ENCODE measurements around the gene VMO1.

VMO1 gene

DNA sequence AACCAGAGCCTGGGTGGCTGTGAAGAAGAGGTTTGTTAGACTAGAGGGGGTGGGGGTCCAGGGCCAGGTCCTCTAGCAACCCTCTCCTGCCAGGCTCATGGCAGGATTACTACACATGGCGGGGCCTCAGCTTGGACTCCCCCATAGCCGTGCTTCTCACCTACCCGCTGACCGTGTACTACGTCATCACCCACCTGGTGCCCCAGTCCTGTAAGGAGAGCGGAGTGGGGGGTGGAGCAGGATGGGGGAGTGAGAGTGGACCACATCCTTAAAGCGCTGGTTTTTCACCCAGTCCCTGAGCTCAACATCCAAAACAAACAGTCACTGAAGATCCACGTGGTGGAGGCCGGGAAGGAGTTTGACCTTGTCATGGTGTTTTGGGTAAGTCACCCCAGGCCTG is 42.3 kb downstream of the VMO1 start:
- no peaks in the 10 kb centered on the region for H3K9me3 ChIP-seq (ENCODE audit: control insufficient read depth in 1 of 2, low read length in 2 of 2)
- no peak overlapping the region for H3K9ac ChIP-seq (ENCODE audit: low read depth in 1 of 2, low read length in 2 of 2)
- H3K4me3 ChIP-seq (ENCODE audit: low read depth in 1 of 2, low read length in 2 of 2): no peak overlapping the region
- H3K4me1 ChIP-seq (ENCODE audit: control insufficient read depth in 1 of 2, insufficient read depth in 2 of 2, low read length in 2 of 2): peaks cover 0 to 8% of the 10 kb centered on the region in 2 donors
- H3K36me3 ChIP-seq (ENCODE audit: control insufficient read depth in 1 of 2, insufficient read depth in 2 of 2, low read length in 2 of 2): no peaks in the 10 kb centered on the region
- H3K27ac ChIP-seq (ENCODE audit: low read depth, low read length): no peak overlapping the region
- H3K27me3 ChIP-seq (ENCODE audit: control insufficient read depth in 1 of 2, insufficient read depth in 2 of 2, low read length in 2 of 2): peaks cover 3 to 4% of the 10 kb centered on the region in 2 donors

DNA sequence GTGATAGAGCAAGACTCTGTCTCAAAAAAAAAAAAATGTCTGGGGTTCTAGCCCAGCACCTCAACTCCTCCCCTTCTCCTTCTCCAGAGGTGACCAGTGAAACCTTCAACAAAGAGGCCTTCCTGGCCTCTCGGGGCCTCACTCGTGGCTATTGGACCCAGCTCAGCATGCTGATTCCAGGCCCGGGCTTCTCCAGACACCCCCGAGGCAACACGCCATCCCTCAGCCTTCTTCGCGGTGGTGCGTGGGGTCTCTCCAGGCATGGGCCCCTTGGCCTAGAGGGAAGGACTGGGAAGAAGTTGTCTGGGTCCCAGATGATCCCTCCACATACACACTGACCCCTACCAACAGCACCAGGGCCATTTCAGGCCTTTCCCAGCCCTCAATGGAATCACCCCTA is 42.9 kb downstream of the VMO1 start:
- peaks cover 0 to 4% of the 10 kb centered on the region in 2 donors for H3K27me3 ChIP-seq (ENCODE audit: control insufficient read depth in 1 of 2, insufficient read depth in 2 of 2, low read length in 2 of 2)
- no peak overlapping the region for H3K27ac ChIP-seq (ENCODE audit: low read depth, low read length)
- no peak overlapping the region for H3K9ac ChIP-seq (ENCODE audit: low read depth in 1 of 2, low read length in 2 of 2)
- H3K36me3 ChIP-seq (ENCODE audit: control insufficient read depth in 1 of 2, insufficient read depth in 2 of 2, low read length in 2 of 2): no peaks in the 10 kb centered on the region
- no peak overlapping the region for H3K4me3 ChIP-seq (ENCODE audit: low read depth in 1 of 2, low read length in 2 of 2)
- H3K9me3 ChIP-seq (ENCODE audit: control insufficient read depth in 1 of 2, low read length in 2 of 2): no peaks in the 10 kb centered on the region
- peaks cover 0 to 15% of the 10 kb centered on the region in 2 donors for H3K4me1 ChIP-seq (ENCODE audit: control insufficient read depth in 1 of 2, insufficient read depth in 2 of 2, low read length in 2 of 2)

DNA sequence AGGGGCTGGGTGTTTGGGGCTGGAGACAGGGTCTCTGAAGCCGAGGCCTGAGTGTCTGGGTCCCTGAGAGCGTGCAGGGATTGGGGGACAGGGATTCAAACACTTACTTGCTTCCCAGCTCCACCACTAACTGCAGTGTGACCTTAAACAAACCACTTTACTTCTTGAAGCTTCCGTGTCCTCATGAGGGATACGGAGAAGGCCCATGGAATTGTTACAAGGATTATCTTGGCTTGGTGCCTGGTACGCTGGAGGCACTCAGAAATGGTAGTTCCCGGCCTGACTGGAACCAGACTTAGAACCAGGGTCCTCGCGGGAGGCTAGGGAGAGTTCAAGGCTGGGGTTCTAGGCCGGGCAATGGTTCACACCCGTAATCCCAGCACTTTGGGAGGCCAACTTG is 43.5 kb downstream of the VMO1 start:
- no peak overlapping the region for H3K4me3 ChIP-seq (ENCODE audit: low read depth in 1 of 2, low read length in 2 of 2)
- H3K9ac ChIP-seq (ENCODE audit: low read depth in 1 of 2, low read length in 2 of 2): no peak overlapping the region
- H3K36me3 ChIP-seq (ENCODE audit: control insufficient read depth in 1 of 2, insufficient read depth in 2 of 2, low read length in 2 of 2): no peaks in the 10 kb centered on the region
- H3K4me1 ChIP-seq (ENCODE audit: control insufficient read depth in 1 of 2, insufficient read depth in 2 of 2, low read length in 2 of 2): peaks cover 0 to 18% of the 10 kb centered on the region in 2 donors
- H3K9me3 ChIP-seq (ENCODE audit: control insufficient read depth in 1 of 2, low read length in 2 of 2): no peaks in the 10 kb centered on the region
- peaks cover 0 to 4% of the 10 kb centered on the region in 2 donors for H3K27me3 ChIP-seq (ENCODE audit: control insufficient read depth in 1 of 2, insufficient read depth in 2 of 2, low read length in 2 of 2)
- H3K27ac ChIP-seq (ENCODE audit: low read depth, low read length): no peak overlapping the region

DNA sequence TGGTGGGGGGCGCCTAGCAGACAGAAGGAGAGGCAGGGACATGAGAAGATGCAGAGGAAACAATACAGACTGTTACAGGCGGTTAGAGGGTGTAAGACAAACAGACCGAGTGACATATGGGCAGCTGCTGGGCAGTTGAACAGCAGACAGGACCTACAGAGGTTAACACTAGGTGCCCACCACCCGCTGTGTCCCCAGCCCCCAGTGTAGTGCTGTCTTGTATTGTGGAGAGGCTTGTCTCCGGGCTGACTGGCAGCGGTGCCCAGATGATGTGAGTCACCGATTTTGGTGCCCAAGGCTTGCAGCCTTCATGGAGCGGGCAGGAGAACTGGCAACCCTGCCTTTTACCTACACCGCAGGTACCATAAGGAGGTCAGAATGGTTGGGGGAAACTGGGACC is 44.0 kb downstream of the VMO1 start:
- H3K4me3 ChIP-seq (ENCODE audit: low read depth in 1 of 2, low read length in 2 of 2): no peak overlapping the region
- no peaks in the 10 kb centered on the region for H3K9me3 ChIP-seq (ENCODE audit: control insufficient read depth in 1 of 2, low read length in 2 of 2)

DNA sequence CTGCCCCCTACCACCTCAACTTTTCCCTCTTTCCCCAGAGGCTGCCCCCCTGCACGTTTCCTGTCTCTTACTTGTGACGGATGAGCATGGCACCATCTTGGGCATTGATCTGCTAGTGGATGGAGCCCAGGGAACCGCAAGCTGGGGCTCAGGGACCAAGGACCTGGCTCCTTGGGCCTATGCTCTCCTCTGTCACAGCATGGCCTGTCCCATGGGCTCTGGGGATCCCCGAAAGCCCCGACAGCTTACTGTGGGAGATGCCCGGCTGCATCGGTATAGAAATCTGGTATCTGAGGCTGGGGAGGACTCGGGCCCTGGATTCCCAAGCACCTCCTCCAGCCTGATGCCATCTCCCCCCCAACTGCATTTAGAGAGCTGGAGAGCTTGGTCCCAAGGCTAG is 44.6 kb downstream of the VMO1 start:
- Histone ChIP-seq H3K27ac (ENCODE audit: low read depth, low read length) (no peak overlapping the region), H3K27me3 (ENCODE audit: control insufficient read depth in 1 of 2, insufficient read depth in 2 of 2, low read length in 2 of 2) (peaks cover 0 to 4% of the 10 kb centered on the region in 2 donors), H3K9me3 (ENCODE audit: control insufficient read depth in 1 of 2, low read length in 2 of 2) (no peaks in the 10 kb centered on the region), H3K4me3 (ENCODE audit: low read depth in 1 of 2, low read length in 2 of 2) (no peak overlapping the region), H3K36me3 (ENCODE audit: control insufficient read depth in 1 of 2, insufficient read depth in 2 of 2, low read length in 2 of 2) (no peaks in the 10 kb centered on the region), H3K4me1 (ENCODE audit: control insufficient read depth in 1 of 2, insufficient read depth in 2 of 2, low read length in 2 of 2) (peaks cover 0 to 18% of the 10 kb centered on the region in 2 donors), H3K9ac (ENCODE audit: low read depth in 1 of 2, low read length in 2 of 2) (no peak overlapping the region)

More for the DNA sequence above, 44.0 kb downstream of the VMO1 start:
- Histone ChIP-seq H3K27me3 (ENCODE audit: control insufficient read depth in 1 of 2, insufficient read depth in 2 of 2, low read length in 2 of 2) (peaks cover 0 to 4% of the 10 kb centered on the region in 2 donors), H3K9ac (ENCODE audit: low read depth in 1 of 2, low read length in 2 of 2) (no peak overlapping the region), H3K36me3 (ENCODE audit: control insufficient read depth in 1 of 2, insufficient read depth in 2 of 2, low read length in 2 of 2) (no peaks in the 10 kb centered on the region), H3K4me1 (ENCODE audit: control insufficient read depth in 1 of 2, insufficient read depth in 2 of 2, low read length in 2 of 2) (peaks cover 0 to 18% of the 10 kb centered on the region in 2 donors), H3K27ac (ENCODE audit: low read depth, low read length) (no peak overlapping the region)

DNA sequence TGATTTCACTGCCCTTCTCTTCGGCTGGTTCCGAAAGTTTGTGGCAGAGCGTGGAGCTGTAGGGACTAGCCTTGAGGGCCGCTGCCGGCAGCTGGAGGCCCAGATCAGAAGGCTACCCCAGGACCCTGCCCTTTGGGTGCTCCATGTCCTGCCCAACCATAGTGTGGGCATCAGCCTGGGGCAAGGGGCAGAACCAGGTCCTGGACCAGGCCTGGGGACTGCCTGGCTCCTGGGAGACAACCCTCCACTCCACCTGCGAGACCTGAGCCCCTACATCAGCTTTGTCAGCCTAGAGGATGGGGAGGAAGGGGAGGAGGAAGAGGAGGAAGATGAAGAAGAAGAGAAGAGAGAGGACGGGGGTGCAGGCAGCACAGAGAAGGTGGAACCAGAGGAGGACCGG is 45.6 kb downstream of the VMO1 start:
- no peaks in the 10 kb centered on the region for H3K9me3 ChIP-seq (ENCODE audit: control insufficient read depth in 1 of 2, low read length in 2 of 2)
- peaks cover 0 to 4% of the 10 kb centered on the region in 2 donors for H3K27me3 ChIP-seq (ENCODE audit: control insufficient read depth in 1 of 2, insufficient read depth in 2 of 2, low read length in 2 of 2)
- H3K9ac ChIP-seq (ENCODE audit: low read depth in 1 of 2, low read length in 2 of 2): peak overlapping the region in 1 of 2 donors; percentile 37
- H3K27ac ChIP-seq (ENCODE audit: low read depth, low read length): no peak overlapping the region
- H3K4me1 ChIP-seq (ENCODE audit: control insufficient read depth in 1 of 2, insufficient read depth in 2 of 2, low read length in 2 of 2): peaks cover 0 to 18% of the 10 kb centered on the region in 2 donors
- peak overlapping the region in 1 of 2 donors; percentile 91 for H3K4me3 ChIP-seq (ENCODE audit: low read depth in 1 of 2, low read length in 2 of 2)
- H3K36me3 ChIP-seq (ENCODE audit: control insufficient read depth in 1 of 2, insufficient read depth in 2 of 2, low read length in 2 of 2): peaks cover 0 to 4% of the 10 kb centered on the region in 2 donors

DNA sequence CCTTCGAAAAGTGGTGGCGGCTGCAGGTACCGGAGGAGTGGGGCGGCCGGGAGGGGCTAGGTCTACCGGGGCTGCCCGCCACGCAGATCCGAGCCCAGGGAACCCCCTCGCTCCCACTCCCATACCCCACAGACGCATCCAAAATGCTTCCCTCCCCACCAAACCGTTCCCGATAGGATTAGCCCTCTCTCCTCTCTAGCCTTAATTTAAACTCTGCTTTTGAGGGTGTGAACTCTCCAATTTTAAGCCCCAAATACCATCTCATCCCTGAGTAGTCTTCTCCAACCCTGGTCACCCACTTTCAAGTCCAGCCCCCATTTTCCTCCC is 46.2 kb downstream of the VMO1 start:
- H3K27ac ChIP-seq (ENCODE audit: low read depth, low read length): no peak overlapping the region
- H3K4me1 ChIP-seq (ENCODE audit: control insufficient read depth in 1 of 2, insufficient read depth in 2 of 2, low read length in 2 of 2): peaks cover 0 to 18% of the 10 kb centered on the region in 2 donors
- H3K4me3 ChIP-seq (ENCODE audit: low read depth in 1 of 2, low read length in 2 of 2): peak overlapping the region; percentile 85 to 91
- H3K27me3 ChIP-seq (ENCODE audit: control insufficient read depth in 1 of 2, insufficient read depth in 2 of 2, low read length in 2 of 2): peaks cover 0 to under 1% of the 10 kb centered on the region in 2 donors
- H3K9ac ChIP-seq (ENCODE audit: low read depth in 1 of 2, low read length in 2 of 2): peak overlapping the region; percentile 37 to 91
- peaks cover 0 to 7% of the 10 kb centered on the region in 2 donors for H3K36me3 ChIP-seq (ENCODE audit: control insufficient read depth in 1 of 2, insufficient read depth in 2 of 2, low read length in 2 of 2)
- no peaks in the 10 kb centered on the region for H3K9me3 ChIP-seq (ENCODE audit: control insufficient read depth in 1 of 2, low read length in 2 of 2)

DNA sequence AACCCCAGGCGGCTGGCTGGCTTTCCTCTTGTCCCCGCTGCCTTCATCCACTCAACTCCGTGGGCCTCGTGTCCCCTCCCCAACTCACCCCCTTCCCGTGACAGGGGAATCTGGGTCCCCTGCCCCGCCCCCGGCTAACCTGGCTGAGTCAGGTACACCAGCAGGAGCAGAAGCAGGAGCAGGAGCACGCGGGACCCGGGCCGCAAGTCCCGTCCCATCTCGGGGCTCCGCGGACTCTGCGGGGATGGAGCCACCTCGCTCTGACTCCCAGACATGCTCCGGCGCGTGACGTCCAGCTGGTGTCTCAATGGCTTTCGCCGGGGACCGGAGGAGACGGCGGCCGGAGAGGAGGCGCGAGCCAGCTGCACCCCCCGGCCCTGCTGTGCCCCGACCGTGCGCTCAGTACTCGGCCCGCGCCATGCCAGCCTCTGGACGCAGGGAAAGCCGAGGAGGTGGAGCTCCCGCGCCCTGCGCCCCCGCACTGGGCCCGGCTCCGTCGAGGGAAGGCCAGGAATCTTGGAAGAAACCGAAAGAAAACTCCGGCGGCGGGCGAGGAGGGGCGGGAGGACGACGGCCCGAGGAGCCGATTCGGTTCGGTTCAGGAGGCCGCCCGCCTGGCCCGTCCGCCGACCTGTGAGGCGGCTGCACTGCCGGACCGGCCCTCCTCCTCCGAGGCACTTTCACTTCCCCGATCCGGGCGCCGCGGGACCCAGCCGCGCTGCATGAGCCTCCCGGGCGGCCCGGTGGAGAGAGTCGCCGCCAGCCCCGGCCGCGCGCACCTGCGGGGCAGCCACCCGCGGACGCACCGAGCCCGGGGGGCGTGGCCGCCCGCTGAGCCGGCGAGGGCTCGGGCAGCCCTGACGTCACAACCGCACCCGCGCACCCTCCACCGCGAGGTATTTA is 46.8 kb downstream of the VMO1 start, which contains the start of the genes CXCL16 and ZMYND15:
TSS of gene CXCL16 (minus strand) at position 807 of the 903 bp plus-strand sequence. CDS start at position 218, 589 bp downstream.
TSS of gene ZMYND15 (plus strand) at position 712 of the 903 bp plus-strand sequence. CDS start 716 bp downstream, outside the sequence.
- Histone ChIP-seq H3K4me1 (ENCODE audit: control insufficient read depth in 1 of 2, insufficient read depth in 2 of 2, low read length in 2 of 2) (peaks cover 0 to 18% of the 10 kb centered on the region in 2 donors), H3K9me3 (ENCODE audit: control insufficient read depth in 1 of 2, low read length in 2 of 2) (no peaks in the 10 kb centered on the region), H3K27me3 (ENCODE audit: control insufficient read depth in 1 of 2, insufficient read depth in 2 of 2, low read length in 2 of 2) (no peaks in the 10 kb centered on the region), H3K27ac (ENCODE audit: low read depth, low read length) (peak within 1 kb of the TSS; percentile 86), H3K9ac (ENCODE audit: low read depth in 1 of 2, low read length in 2 of 2) (peak within 1 kb of the TSS; percentile 87 to 91), H3K4me3 (ENCODE audit: low read depth in 1 of 2, low read length in 2 of 2) (peak within 1 kb of the TSS; percentile 85 to 91), H3K36me3 (ENCODE audit: control insufficient read depth in 1 of 2, insufficient read depth in 2 of 2, low read length in 2 of 2) (peaks cover 0 to 13% of the 10 kb centered on the region in 2 donors)

DNA sequence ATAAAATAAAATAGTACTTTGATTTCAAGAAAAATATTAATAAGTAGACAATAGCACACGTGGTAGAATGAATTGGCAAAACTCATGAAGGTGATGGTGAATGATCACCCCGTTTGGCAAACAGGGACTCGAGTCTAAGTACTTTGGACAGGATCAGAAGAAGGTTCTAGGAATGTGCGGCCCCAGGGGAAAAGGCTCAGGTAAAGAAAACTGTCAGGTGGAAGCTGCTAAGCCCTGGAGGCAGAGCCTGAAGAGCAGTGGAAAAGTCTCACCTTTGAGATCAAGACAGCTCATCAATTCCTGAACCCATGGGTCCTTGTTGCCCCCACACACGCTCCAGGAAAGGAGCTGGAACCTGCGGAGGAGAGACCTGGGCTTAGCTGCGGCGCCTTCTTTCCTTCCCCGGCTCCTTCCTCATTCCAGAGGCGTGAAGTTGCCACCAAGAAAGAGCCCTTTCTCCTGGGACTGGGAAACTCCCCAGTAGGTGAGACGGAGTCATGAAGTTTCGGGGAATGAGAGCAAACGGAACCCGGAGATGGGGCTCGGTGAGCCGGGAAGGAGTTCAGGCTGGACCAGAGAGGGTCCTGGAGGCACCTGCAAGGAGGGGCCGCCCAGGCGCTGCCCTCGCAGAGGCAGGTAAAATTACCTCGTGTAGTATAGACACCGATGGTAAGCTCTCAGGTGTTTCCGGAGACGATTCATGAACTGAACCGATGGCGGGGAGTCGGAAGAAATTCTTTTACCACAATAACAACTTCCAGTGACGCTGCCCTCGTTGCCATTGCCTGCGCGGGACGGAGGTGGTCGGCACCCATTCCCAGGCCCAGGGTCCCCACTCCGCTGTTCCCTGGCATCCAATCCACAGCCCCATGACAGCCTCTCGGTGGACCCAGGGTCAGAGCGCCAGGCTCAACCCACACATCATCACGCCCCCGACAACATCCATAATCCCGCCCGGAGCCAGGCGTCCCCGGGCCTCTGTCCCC is 47.7 kb downstream of the VMO1 start:
- Histone ChIP-seq H3K4me1 (ENCODE audit: control insufficient read depth in 1 of 2, insufficient read depth in 2 of 2, low read length in 2 of 2) (peaks cover 0 to 18% of the 10 kb centered on the region in 2 donors), H3K36me3 (ENCODE audit: control insufficient read depth in 1 of 2, insufficient read depth in 2 of 2, low read length in 2 of 2) (peaks cover 0 to 13% of the 10 kb centered on the region in 2 donors), H3K27me3 (ENCODE audit: control insufficient read depth in 1 of 2, insufficient read depth in 2 of 2, low read length in 2 of 2) (no peaks in the 10 kb centered on the region), H3K9ac (ENCODE audit: low read depth in 1 of 2, low read length in 2 of 2) (peak overlapping the region; percentile 87 to 91), H3K9me3 (ENCODE audit: control insufficient read depth in 1 of 2, low read length in 2 of 2) (no peaks in the 10 kb centered on the region), H3K27ac (ENCODE audit: low read depth, low read length) (peak overlapping the region; percentile 86), H3K4me3 (ENCODE audit: low read depth in 1 of 2, low read length in 2 of 2) (peak overlapping the region; percentile 85 to 91)

Data from duodenal mucosa (tissue), 2 donors.